Measurements from ENCODE around the gene LRRC8B.
A peak's percentile ranks its signal among the peaks of the same experiment; 100 is the strongest.

The LRRC8B gene

GRCh38 chr1:89524369-89525168, at the start of gene LRRC8B:
LRRC8B (plus strand) TSS chr1:89524829; CDS start chr1:89582651, 57,822 bp downstream.
- TF ChIP-seq CTCF (conservative IDR thresholded peaks at IDR 0.05) = no peak

GRCh38 chr1:89475269-89475668, 49.4 kb upstream of the LRRC8B start:
- no peak for TF ChIP-seq CTCF (conservative IDR thresholded peaks at IDR 0.05)
- H3K27ac ChIP-seq = no peak overlapping the region

More at GRCh38 chr1:89524369-89525168, at the start of gene LRRC8B:
- peak within 1 kb of the TSS; percentile 91 for H3K27ac ChIP-seq

- TF ChIP-seq CTCF (conservative IDR thresholded peaks at IDR 0.05) = no peak
- H3K27ac ChIP-seq = no peak overlapping the region
Observed at GRCh38 chr1:89476072-89476471, 48.6 kb upstream of the LRRC8B start.

- no peak overlapping the region for H3K27ac ChIP-seq
Observed at GRCh38 chr1:89483010-89483756, 41.4 kb upstream of the LRRC8B start.

GRCh38 chr1:89483757-89484077, 40.9 kb upstream of the LRRC8B start:
- H3K27ac ChIP-seq = no peak overlapping the region
- TF ChIP-seq CTCF (conservative IDR thresholded peaks at IDR 0.05) = no peak

More at GRCh38 chr1:89483010-89483756, 41.4 kb upstream of the LRRC8B start:
- peak; percentile 87 for TF ChIP-seq CTCF (conservative IDR thresholded peaks at IDR 0.05)

- H3K27ac ChIP-seq = no peak overlapping the region
- TF ChIP-seq CTCF (conservative IDR thresholded peaks at IDR 0.05) = no peak
Observed at GRCh38 chr1:89484092-89485038, 40.3 kb upstream of the LRRC8B start.

Data from VCaP (cell line).